ENCODE measurements around the gene RASAL1.

The RASAL1 gene

DNA sequence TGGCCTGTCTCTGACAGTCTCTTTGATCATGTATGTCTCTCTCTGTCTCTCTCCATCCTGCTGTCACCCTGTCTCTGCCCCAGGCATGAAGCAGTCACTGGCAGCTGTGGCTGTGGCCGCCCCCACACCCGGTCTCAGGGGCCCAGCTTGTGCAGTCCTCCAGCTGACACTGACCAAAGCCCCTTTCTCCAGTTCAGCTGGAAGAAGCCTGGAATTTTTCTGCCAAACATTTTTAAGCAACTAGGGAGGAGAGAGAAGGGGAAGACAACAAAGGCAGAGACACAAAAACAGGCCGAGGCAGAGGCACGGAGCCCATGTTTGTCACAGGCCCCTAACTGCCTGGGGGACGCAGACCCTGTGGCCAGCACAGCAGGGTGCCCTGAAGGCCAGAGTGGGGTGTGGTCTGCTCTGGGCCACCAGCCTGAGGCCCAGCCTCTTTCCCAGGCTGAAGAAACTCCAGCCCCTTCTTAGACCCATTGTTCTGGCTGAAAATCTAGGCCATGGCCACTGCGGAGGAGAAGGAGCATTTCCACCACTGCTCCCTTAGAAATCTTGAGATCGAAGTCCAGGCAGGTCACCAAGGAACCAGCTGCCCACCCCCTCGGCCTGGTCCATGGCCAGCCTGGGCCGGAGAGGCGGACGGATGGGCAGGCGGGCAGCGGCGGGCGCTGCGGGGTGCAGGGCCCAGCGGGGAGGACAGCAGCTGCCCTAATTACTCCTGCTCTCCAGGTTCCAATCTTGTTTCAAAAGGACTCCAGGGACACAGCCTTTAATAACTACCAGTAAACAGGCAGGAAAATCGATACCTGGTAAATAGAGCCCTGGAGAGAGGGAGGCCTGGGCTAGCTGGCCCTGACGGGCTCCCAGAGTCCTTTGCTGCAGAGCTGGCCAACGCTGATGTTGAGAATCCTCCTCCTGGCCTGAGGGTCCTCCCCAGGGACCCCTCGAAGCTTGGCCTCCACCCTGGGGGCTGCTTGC is 64.1 kb downstream of the RASAL1 start:
- DNase-seq = no peak

DNA sequence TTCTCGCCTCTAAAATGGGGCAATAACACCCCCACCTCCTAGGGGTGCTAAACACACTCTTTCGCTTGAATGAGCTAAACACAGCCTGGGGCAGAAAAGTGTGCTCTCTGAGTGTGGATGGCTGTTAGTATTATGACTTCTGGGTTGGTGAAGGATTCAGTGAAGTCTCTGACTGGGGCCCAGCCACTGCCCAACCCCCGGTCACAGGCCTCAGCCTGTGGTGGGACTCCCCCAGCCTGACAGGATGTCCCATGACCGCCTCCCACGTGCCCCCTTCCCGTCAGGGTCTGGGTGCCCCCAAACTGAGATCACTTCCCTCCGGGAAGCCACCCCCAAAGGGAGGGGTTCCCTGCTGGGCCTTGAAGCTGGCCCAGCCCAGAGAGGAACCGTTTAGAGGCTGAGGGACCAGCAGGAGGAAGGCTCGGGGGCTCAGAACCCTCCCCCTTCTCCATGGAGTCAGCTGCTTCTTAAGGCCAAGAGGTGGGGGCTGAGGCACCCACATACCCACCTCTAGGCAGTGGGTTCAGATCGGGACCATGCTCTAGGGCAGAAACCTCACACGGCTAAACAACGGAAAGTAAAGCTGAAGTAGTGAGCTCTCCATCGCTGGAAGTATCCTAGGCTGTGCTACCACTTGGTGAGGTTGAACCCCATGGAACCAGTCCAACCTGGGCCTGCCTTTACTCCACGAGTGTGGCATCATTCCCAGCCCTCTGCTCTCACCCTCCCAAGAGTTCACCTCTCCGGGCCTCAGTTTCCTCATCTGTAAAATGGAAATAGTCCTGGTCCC is 65.2 kb downstream of the RASAL1 start:
- DNase-seq = peak; percentile 66

DNA sequence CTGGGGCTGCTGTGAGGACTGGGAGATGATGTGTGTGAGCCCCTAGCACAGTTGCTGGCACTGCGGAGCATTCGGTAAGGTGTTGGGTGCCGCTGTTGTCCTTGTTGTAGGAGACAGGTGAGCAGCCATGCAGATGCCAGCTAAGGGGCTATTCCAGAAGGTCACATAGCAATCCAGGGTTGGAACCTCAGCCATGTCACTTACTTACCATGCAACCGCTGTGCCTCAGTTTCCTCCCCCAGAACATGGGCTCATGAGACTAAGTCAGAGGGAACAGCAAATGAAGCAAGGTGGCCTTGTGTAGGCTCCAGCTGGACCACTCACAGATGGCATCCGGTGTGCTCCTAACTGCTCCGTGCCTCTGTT is 65.8 kb downstream of the RASAL1 start:
- DNase-seq = no peak

DNA sequence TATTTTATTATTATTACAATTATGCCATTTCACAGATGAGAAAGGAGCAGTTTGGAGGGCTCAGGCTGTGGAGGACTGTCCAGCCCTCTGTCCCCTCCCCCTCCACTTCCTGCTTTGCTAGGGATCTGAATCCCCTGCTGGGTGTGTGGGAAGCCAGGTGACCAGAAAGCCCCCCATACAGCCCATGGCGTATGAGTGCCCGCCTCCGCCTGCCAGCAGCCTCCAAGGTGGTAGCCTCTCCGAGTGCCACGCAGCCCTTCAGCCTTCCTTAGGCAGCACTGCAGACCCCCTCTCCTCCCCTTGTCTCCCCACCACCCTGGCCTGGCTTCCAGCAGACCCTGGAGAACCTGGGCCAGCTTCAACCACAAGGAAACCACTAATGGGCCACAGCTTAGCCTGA is 66.4 kb downstream of the RASAL1 start:
- DNase-seq = no peak

DNA sequence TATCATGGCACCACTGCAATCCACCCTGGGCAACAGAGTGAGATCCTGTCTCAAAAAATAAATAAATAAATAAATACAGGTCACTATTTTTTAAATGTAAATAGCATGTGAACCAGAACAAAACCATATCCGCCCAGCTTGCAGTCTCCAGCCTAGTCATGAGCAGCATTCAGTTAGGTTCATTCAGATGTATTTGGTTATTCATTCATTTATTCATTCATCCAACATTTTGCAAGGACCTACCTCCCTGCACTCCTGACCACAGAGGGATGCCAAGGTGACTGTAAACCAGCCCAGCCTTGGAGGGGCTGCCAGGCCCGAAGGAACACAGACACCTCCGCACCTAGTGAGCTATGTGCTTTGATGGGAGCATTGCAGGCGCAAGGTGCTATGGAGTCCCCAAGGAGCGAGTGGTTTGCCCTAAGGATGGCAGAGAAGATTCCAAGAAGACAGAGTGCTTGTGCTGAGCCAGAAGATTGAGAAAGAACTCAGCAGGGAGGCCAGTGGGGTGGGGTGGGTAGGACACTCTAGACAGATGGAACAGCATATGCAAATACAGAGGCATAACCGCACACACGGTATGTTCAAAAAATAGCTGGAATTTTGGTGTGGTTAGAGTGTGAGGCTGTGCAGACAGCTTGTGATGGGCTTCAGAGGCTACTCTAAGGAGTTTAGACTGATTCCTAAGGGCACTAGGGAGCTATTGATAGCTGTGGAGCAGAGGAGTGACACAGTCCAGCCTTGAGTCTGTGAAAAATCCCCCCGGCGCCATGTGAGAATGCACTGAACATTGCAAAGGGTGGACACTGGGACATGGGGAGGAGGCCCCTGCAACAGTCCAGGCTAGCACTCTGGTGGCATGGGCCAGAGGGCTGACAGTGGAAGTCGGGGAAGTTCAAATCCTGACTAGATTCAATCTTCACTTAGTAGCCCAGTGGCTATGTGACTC is 67.3 kb downstream of the RASAL1 start:
- no peak for DNase-seq

- DNase-seq = no peak
Observed at GRCh38 chr12:113066813-113067400, 68.7 kb downstream of the RASAL1 start.

GRCh38 chr12:113065126-113066007 is 70.2 kb downstream of the RASAL1 start:
- DNase-seq = peak; percentile 54

DNA sequence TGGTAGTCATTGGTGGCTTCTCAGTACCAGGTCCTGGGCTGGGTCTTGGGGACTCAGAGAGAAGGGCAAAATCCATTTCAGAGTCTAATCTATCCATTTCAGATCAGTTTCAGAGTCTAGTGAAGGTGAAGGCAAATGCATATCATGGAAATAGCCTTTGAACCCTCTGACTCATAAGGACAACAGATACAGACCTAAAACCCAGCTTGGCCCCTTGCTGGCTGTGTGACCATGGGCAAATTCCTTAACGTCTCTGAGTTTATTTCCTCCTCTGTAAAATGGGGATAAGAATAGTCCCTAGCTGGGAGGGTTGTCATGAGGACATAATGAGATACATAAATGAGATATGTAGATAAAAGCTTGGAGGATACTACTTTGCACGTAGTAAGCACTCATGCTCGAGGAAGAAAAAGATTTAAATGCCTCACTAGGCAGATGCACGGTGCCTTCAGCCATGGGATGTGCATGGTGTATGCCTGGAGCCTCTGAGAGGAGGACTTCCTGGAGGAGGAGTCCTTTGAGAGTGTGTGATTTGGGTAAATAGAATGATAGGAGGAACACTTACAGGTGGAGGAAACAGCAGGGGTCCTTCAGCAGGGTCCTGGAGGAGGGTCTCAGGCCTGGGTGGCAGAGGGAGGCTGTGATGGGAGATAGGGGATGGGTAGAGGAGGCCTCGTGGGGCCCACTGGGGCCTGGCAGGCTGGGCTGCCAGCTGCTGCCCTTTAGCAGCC is 71.0 kb downstream of the RASAL1 start:
- no peak for DNase-seq

- DNase-seq = no peak
Observed at GRCh38 chr12:113063396-113064350, 71.9 kb downstream of the RASAL1 start.

GRCh38 chr12:113062502-113063395 is 72.8 kb downstream of the RASAL1 start:
- no peak for DNase-seq

- DNase-seq = no peak
Observed at GRCh38 chr12:113061061-113061694, 74.4 kb downstream of the RASAL1 start.

GRCh38 chr12:113060336-113060960 is 75.1 kb downstream of the RASAL1 start:
- DNase-seq = no peak

- DNase-seq = no peak
Observed at GRCh38 chr12:113059071-113059595, 76.4 kb downstream of the RASAL1 start.

DNA sequence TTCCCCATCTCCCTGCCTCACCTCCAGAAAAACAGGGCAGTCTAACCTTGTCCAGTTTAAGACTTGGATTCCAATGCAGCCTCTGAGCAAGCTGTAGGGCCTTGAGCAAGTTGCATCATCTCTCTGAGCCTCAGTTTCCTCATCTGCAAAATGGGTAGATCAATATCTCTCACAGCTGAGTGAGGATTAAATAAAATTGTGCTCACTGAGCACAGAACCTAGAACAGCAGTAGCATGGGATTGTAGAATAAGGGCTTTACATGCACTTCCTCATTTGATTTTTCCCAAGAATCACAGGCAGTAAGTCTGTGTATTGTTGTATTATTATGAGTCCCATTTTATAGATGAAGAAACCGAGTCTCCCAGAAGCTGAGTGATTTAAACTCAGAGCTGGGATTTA is 77.0 kb downstream of the RASAL1 start:
- DNase-seq = no peak

- no peak for DNase-seq
Observed at GRCh38 chr12:113057565-113058485, 77.7 kb downstream of the RASAL1 start.
